GM12873 (cell line): ENCODE results near the gene CDC14A.

Experiments used
- CTCF ChIP-seq: IDR thresholded peaks from 2 replicates; pipeline ENCODE4 v1.5.1; 2012; ENCODE audit warnings: low read depth, mild to moderate bottlenecking, moderate library complexity, low read length, control low read depth; ENCODE audit not compliant: insufficient read depth; ENCODE audit errors: missing control alignments

Gene CDC14A

DNA sequence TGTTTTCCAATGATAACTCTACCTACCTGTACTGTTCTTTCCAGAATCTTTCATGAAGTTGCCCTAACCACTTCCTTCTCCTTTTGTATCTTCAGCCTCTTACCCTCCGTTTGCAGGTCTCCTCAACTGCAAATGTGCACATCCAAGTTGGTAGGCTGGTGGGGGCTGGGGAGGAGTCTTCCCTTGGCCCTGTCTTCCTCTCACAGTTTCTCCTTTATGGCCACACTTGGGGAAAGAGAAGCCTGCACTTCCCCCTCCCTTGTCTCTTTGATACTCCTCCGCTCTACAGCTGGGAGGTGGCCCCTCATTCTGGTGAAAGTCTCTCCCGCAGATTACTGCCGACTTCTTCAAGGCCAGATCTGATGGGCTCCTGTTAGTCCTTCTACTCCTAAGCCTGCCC, 158.8 kb downstream of the CDC14A start:
- no peak for TF ChIP-seq CTCF

DNA sequence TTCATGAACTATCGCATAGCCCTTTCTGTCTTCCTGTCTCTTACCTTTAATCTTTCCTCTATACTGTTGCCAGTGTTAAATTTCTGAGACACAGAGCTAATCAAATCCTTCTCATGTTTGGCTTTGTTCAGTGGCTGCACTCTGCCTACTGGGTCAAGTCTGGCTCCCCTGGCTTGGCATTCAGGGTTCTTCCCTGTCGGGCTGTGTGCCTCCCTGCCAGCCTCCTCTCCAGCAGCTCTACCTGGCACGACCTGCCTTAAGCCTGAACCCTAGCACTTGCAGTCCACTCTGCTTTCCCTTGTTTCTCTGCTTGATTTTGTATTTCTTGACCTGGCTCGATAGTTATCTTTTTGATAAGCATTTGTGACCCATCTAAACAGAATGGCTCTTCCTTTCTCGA, 159.5 kb downstream of the CDC14A start:
- no peak for TF ChIP-seq CTCF

- no peak for TF ChIP-seq CTCF
Observed at GRCh38 chr1:100512803-100513352, 160.6 kb downstream of the CDC14A start.

DNA sequence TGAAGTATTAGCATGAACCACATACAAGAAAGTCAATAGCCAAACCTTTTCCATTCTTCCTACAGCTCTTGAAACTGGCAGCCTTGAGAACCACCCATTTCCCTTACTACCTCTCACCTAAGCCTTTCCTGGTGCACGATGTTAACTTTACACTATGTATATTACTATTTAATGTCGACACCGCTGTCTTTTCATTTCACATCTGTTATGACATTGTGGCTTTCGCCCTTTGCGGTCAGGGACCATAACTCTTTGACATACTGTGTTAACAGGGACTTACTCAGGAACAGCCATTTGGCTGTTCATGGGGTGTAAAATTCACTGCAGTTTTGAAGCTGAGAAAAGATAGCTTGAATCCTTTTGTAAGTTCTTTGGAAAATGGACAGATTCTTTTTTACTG, 164.6 kb downstream of the CDC14A start:
- no peak for TF ChIP-seq CTCF

- TF ChIP-seq CTCF: no peak
Observed at GRCh38 chr1:100517515-100517914, 165.2 kb downstream of the CDC14A start.

- TF ChIP-seq CTCF: no peak
Observed at GRCh38 chr1:100518023-100518422, 165.7 kb downstream of the CDC14A start.

GRCh38 chr1:100523038-100523652, 170.8 kb downstream of the CDC14A start:
- peak; percentile 19 for TF ChIP-seq CTCF
